PFSK-1 (cell line): ENCODE data around the gene PTPRM.

Experiments used
- FOXP2 ChIP-seq: optimal IDR thresholded peaks from 2 replicates; pipeline ENCODE3; 2011; ENCODE audit warnings: borderline replicate concordance, control low read depth, inconsistent platforms; ENCODE audit not compliant: insufficient read depth; ENCODE audit errors: extremely low read length, extremely low read depth
- POLR2AphosphoS5 ChIP-seq: IDR thresholded peaks from 2 replicates; pipeline ENCODE4 v1.6.1; 2012; ENCODE audit warnings: low read depth, mild to moderate bottlenecking, control low read depth, low read length, moderate library complexity
- REST ChIP-seq, 2 experiments: IDR thresholded peaks; 2 replicates each; pipeline versions ENCODE4 v1.6.1 to v1.8.0; 2011 to 2012; ENCODE audit warnings: low read depth in 2 of 2, low read length in 2 of 2, control low read depth in 1 of 2, inconsistent platforms in 1 of 2, mild to moderate bottlenecking in 1 of 2, moderate library complexity in 1 of 2; ENCODE audit not compliant: insufficient read depth in 1 of 2
- SIN3A ChIP-seq: IDR thresholded peaks from 2 replicates; pipeline ENCODE4 v1.6.1; 2012; ENCODE audit warnings: mild to moderate bottlenecking, low read length, moderate library complexity, borderline replicate concordance; ENCODE audit not compliant: insufficient read depth
- TAF1 ChIP-seq: IDR thresholded peaks from 2 replicates; pipeline ENCODE4 v1.6.1; 2012; ENCODE audit warnings: low read length, control low read depth, borderline replicate concordance; ENCODE audit not compliant: insufficient read depth

Gene PTPRM

GRCh38 chr18:8375249-8375648 lies 808.1 kb downstream of the PTPRM start:
- no peak for TF ChIP-seq FOXP2

GRCh38 chr18:8376113-8376512 lies 809.0 kb downstream of the PTPRM start:
- TF ChIP-seq FOXP2 (no peak), POLR2AphosphoS5 (no peak), TAF1 (no peak), REST (IDR thresholded peaks at IDR 0.05; ENCODE audit: insufficient read depth in 1 of 2, low read depth in 2 of 2, low read length in 2 of 2) (no peak), SIN3A (no peak)

- TF ChIP-seq FOXP2: no peak
- no peak for TF ChIP-seq TAF1
- TF ChIP-seq REST (IDR thresholded peaks at IDR 0.05; ENCODE audit: insufficient read depth in 1 of 2, low read depth in 2 of 2, low read length in 2 of 2): no peak
- no peak for TF ChIP-seq POLR2AphosphoS5
- no peak for TF ChIP-seq SIN3A
Measured at GRCh38 chr18:8379187-8379941, 812.2 kb downstream of the PTPRM start.

GRCh38 chr18:8380006-8380405 lies 812.9 kb downstream of the PTPRM start:
- TF ChIP-seq FOXP2 (no peak), REST (IDR thresholded peaks at IDR 0.05; ENCODE audit: insufficient read depth in 1 of 2, low read depth in 2 of 2, low read length in 2 of 2) (no peak), TAF1 (no peak), POLR2AphosphoS5 (no peak), SIN3A (no peak)

- TF ChIP-seq SIN3A (no peak), REST (IDR thresholded peaks at IDR 0.05; ENCODE audit: insufficient read depth in 1 of 2, low read depth in 2 of 2, low read length in 2 of 2) (no peak), FOXP2 (no peak), TAF1 (no peak), POLR2AphosphoS5 (no peak)
Measured at GRCh38 chr18:8380926-8381325, 813.8 kb downstream of the PTPRM start.
